ENCODE measurements around the gene SCIMP.
"Not testable (repeated sequence)": the region's sequence is repeated elsewhere in the genome, so short reads cannot be mapped to it uniquely, and the experiment has no call there.

Gene SCIMP

DNA sequence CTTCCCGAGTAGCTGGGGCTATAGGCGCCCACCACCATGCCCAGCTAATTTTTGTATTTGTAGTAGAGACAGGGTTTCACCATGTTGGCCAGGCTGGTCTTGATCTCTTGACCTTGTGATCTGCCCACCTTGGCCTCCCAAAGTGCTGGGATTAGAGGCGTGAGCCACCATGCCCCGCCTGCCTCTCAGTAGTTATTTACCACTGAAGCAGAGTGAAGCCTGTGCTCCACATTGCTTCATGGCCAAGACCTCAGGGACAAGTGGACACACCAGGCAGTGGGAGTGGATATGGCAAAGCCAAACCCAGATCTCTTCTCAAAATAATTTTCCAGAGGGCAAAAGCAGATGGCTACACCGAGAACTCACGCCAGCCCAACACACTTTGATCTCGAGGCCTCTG is 1.2 kb downstream of the SCIMP start:
- H3K4me1 ChIP-seq (ENCODE audit: insufficient read depth, low read length), result not testable (repeated sequence)

DNA sequence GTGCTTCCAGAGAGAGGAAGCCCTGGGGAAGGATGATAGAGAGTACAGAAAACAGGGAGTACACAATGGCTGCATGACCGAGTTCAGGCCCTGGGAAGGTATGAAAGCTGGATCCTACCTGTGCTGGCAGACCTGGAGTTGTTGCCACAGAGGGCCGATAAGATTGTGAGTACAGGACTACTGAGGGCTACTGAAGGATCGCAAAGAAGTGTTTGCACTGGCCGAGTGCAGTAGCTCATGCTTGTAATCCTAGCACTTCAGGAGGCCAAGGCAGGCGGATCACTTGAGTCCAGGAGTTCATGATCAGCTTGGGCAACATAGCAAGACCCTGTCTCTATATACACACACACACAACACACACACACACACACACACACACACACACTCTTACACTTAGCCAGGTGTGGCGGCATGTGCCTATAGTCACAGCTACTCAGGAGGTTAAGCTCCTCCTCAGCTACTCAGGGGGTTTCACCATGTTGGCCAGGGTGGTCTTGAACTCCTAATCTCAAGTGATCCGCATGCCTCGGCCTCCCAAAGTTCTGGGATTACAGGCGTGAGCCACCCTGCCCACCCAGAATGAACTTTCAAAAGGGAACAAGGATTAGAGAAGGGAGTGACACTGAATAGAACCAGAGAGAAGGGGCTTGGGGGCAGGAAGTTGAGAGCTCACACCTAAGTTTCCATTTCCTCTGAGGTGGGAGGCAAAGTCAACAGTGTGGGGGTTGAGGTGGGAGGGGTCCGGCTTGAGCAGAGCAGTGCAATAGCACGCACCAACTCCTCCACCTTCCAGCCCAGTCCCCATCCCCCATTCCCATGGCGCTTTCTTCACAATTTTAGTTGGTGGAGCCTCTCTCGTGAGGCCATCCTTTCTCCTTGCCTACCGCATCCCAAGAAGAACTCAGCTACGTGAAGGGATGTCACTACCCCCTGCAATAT is 7.5 kb downstream of the SCIMP start:
- H3K4me1 ChIP-seq (ENCODE audit: insufficient read depth, low read length), result no peaks in the 10 kb centered on the region
- H3K27ac ChIP-seq (ENCODE audit: low read depth, low read length), result no peak overlapping the region
- H3K4me3 ChIP-seq (ENCODE audit: low read depth in 1 of 2, low read length in 2 of 2), result no peak overlapping the region
- no peaks in the 10 kb centered on the region for H3K27me3 ChIP-seq (ENCODE audit: control insufficient read depth in 1 of 2, insufficient read depth in 2 of 2, low read length in 2 of 2)
- no peak overlapping the region for H3K9ac ChIP-seq (ENCODE audit: low read length)
- no peaks in the 10 kb centered on the region for H3K9me3 ChIP-seq (ENCODE audit: low read length)
- H3K36me3 ChIP-seq (ENCODE audit: insufficient read depth, low read length), result peaks cover 14% of the 10 kb centered on the region

More for the DNA sequence above, 1.2 kb downstream of the SCIMP start:
- H3K9ac ChIP-seq (ENCODE audit: low read length); H3K27me3 ChIP-seq (ENCODE audit: control insufficient read depth in 1 of 2, insufficient read depth in 2 of 2, low read length in 2 of 2); H3K27ac ChIP-seq (ENCODE audit: low read depth, low read length); H3K9me3 ChIP-seq (ENCODE audit: low read length); H3K4me3 ChIP-seq (ENCODE audit: low read depth in 1 of 2, low read length in 2 of 2); H3K36me3 ChIP-seq (ENCODE audit: insufficient read depth, low read length): not testable (repeated sequence)

DNA sequence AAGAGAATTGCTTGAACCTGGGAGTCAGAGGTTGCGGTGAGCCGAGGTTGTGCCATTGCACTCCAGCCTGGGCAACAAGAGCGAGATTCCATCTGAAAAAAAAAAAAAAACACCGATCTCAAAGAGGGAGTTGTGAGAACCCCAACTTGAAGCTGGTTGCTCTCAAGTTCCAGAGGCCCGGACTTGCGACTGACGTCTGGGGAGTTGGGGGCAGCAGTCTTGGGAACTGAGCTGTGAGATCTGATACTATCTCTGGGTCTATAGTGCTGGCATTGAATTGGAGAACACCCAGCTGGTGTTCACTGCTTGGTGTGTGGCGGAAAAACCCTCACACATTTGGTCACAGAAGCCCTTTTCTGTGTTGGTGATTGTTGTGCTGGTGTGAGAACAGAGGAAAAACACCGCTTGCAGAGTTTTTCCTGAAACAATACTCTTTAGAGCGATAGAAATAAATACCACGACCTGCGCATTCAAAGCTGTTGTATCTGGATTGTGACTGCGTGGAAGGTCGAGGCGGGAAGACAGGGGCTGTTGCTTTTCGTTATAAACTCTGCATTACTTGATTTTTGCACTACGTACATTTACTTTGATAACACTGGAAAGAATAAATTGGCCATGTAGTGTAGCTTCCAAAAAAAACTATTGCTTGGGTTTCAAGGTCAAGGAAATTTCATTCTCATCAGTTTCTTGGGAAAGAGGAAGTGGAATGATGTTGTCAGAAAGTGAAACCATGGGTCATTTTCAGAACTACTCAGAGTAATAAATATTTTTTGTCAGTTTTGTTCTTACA is 8.8 kb downstream of the SCIMP start:
- no peak overlapping the region for H3K27ac ChIP-seq (ENCODE audit: low read depth, low read length)
- peaks cover 14% of the 10 kb centered on the region for H3K36me3 ChIP-seq (ENCODE audit: insufficient read depth, low read length)
- H3K9ac ChIP-seq (ENCODE audit: low read length), result no peak overlapping the region
- no peaks in the 10 kb centered on the region for H3K4me1 ChIP-seq (ENCODE audit: insufficient read depth, low read length)
- no peak overlapping the region for H3K4me3 ChIP-seq (ENCODE audit: low read depth in 1 of 2, low read length in 2 of 2)
- H3K27me3 ChIP-seq (ENCODE audit: control insufficient read depth in 1 of 2, insufficient read depth in 2 of 2, low read length in 2 of 2), result no peaks in the 10 kb centered on the region
- no peaks in the 10 kb centered on the region for H3K9me3 ChIP-seq (ENCODE audit: low read length)

DNA sequence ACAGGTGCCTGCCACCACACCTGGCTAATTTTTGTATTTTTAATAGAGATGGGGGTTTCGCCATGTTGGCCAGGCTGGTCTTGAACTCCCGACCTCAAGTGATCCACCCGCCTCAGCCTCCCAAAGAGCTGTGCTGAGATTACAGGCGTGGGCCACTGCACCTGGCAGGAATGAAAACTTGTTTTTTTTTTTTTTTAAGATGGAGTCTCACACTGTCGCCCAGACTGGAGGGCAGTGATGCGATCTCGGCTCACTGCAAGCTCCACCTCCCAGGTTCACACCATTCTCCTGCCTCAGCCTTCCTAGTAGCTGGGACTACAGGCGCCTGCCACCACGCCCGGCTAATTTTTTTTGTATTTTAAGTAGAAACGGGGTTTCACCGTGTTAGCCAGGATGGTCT is 12.7 kb downstream of the SCIMP start:
- not testable (repeated sequence) for H3K4me3 ChIP-seq (ENCODE audit: low read depth in 1 of 2, low read length in 2 of 2); H3K27ac ChIP-seq (ENCODE audit: low read depth, low read length); H3K27me3 ChIP-seq (ENCODE audit: control insufficient read depth in 1 of 2, insufficient read depth in 2 of 2, low read length in 2 of 2); H3K9ac ChIP-seq (ENCODE audit: low read length); H3K9me3 ChIP-seq (ENCODE audit: low read length); H3K4me1 ChIP-seq (ENCODE audit: insufficient read depth, low read length)
- peaks cover 19% of the 10 kb centered on the region for H3K36me3 ChIP-seq (ENCODE audit: insufficient read depth, low read length)

DNA sequence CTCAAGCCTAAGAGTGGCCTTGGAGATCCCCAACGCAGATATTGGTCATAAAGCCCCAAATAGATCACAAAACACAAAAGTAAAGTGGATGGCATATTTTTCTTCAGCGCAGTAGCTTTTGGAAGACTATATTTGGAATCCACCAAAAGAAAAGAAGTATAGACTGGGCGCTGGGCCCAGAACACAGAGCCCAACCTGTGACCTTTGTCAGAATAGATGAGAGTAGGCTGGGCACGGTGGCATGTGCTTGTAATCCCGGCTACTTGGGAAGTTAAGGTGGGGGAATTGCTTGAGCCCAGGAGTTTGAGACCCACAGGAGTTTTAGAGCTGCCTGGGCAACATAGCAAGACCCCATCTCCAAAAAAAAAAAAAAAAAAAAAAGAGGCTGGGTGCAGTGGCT is 14.6 kb downstream of the SCIMP start:
- H3K9me3 ChIP-seq (ENCODE audit: low read length), result no peaks in the 10 kb centered on the region
- no peak overlapping the region for H3K27ac ChIP-seq (ENCODE audit: low read depth, low read length)
- H3K4me3 ChIP-seq (ENCODE audit: low read depth in 1 of 2, low read length in 2 of 2), result no peak overlapping the region
- H3K9ac ChIP-seq (ENCODE audit: low read length), result no peak overlapping the region
- no peaks in the 10 kb centered on the region for H3K4me1 ChIP-seq (ENCODE audit: insufficient read depth, low read length)
- no peaks in the 10 kb centered on the region for H3K27me3 ChIP-seq (ENCODE audit: control insufficient read depth in 1 of 2, insufficient read depth in 2 of 2, low read length in 2 of 2)
- peaks cover 25% of the 10 kb centered on the region for H3K36me3 ChIP-seq (ENCODE audit: insufficient read depth, low read length)

DNA sequence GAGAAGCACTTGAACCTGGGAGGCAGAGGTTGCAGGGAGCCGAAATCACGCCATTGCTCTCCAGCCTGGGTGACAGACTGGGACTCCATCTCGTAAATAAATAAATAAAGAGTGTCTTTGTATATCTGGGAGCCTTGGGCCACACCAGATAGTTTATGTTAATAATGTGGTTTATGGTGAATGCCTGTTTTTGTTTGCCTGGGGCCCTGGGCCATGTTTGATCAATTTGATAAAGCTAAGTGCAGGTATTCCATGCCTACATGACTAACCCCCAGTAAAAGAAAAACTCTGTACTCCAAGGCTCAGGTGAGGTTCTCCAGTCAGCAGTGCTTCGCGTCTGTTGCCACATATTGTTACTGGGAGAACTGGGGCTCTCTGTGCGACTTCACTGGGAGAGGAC is 15.1 kb downstream of the SCIMP start:
- no peaks in the 10 kb centered on the region for H3K9me3 ChIP-seq (ENCODE audit: low read length)
- no peak overlapping the region for H3K9ac ChIP-seq (ENCODE audit: low read length)
- no peaks in the 10 kb centered on the region for H3K4me1 ChIP-seq (ENCODE audit: insufficient read depth, low read length)
- H3K27me3 ChIP-seq (ENCODE audit: control insufficient read depth in 1 of 2, insufficient read depth in 2 of 2, low read length in 2 of 2), result no peaks in the 10 kb centered on the region
- no peak overlapping the region for H3K4me3 ChIP-seq (ENCODE audit: low read depth in 1 of 2, low read length in 2 of 2)
- H3K27ac ChIP-seq (ENCODE audit: low read depth, low read length), result no peak overlapping the region
- peaks cover 28% of the 10 kb centered on the region for H3K36me3 ChIP-seq (ENCODE audit: insufficient read depth, low read length)

DNA sequence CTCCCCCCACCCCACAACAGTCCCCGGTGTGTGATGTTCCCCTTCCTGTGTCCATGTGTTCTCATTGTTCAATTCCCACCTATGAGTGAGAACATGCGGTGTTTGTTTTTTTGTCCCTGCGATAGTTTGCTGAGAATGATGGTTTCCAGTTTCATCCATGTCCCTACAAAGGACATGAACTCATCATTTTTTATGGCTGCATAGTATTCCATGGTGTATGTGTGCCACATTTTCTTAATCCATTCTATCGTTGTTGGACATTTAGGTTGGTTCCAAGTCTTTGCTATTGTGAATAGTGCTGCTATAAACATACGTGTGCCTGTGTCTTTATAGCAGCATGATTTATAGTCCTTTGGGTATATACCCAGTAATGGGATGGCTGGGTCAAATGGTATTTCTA is 17.1 kb downstream of the SCIMP start:
- H3K27ac ChIP-seq (ENCODE audit: low read depth, low read length); H3K9me3 ChIP-seq (ENCODE audit: low read length); H3K4me3 ChIP-seq (ENCODE audit: low read depth in 1 of 2, low read length in 2 of 2); H3K4me1 ChIP-seq (ENCODE audit: insufficient read depth, low read length); H3K27me3 ChIP-seq (ENCODE audit: control insufficient read depth in 1 of 2, insufficient read depth in 2 of 2, low read length in 2 of 2); H3K9ac ChIP-seq (ENCODE audit: low read length): not testable (repeated sequence)
- peaks cover 20% of the 10 kb centered on the region for H3K36me3 ChIP-seq (ENCODE audit: insufficient read depth, low read length)

DNA sequence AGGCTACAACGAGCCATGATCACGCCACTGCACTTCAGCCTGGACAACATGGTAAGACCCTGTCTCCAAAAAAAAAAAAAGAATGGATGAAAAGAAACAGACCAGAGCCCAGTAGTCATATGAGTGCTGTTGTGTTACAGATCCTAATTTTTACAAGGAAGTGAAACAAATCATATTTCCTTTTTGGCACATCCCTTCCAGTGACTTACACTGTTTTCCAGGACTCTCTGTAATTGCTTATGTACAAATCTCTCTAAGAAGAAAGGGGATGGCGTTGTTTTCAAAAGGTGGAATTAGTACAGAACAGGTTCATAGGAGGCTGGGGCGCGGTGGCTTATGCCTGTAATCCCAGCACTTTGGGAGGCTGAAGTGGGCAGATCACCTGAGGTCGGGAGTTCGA is 23.2 kb downstream of the SCIMP start:
- Histone ChIP-seq H3K4me3 (ENCODE audit: low read depth in 1 of 2, low read length in 2 of 2) (no peak overlapping the region), H3K9ac (ENCODE audit: low read length) (no peak overlapping the region), H3K36me3 (ENCODE audit: insufficient read depth, low read length) (peaks cover 11% of the 10 kb centered on the region), H3K9me3 (ENCODE audit: low read length) (no peaks in the 10 kb centered on the region), H3K4me1 (ENCODE audit: insufficient read depth, low read length) (no peaks in the 10 kb centered on the region), H3K27ac (ENCODE audit: low read depth, low read length) (no peak overlapping the region), H3K27me3 (ENCODE audit: control insufficient read depth in 1 of 2, insufficient read depth in 2 of 2, low read length in 2 of 2) (no peaks in the 10 kb centered on the region)

DNA sequence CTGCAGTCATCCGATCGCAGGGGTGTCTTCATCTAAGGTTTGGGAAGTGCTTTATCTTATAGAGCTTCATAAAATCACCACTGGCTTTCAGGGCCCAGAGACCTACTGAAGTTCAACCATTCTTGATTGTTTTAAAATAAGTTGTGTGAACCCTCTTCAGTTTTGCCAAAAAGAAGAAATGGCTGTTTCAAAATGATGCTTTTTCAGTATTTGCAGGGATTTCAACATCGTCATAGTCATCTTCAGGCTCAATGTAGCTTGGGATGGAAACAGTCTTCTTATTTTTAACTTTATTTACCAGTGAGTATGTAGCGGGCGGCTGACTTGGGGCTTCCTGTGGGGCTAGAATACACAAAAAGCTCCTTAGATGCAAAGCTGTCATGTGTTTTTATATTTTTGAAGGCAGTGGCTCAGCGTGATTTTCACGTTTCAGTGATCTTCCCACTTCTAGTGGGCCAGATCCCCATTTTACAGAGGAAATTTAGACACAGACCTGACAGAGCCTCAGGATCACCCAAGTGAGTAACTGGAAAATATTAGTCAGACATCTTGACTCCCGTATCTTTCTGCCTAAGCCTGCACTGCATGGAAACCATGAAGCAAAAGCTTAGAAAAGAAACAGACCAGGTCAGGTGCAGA is 23.9 kb downstream of the SCIMP start:
- Histone ChIP-seq H3K27ac (ENCODE audit: low read depth, low read length) (no peak overlapping the region), H3K36me3 (ENCODE audit: insufficient read depth, low read length) (peaks cover 9% of the 10 kb centered on the region)

DNA sequence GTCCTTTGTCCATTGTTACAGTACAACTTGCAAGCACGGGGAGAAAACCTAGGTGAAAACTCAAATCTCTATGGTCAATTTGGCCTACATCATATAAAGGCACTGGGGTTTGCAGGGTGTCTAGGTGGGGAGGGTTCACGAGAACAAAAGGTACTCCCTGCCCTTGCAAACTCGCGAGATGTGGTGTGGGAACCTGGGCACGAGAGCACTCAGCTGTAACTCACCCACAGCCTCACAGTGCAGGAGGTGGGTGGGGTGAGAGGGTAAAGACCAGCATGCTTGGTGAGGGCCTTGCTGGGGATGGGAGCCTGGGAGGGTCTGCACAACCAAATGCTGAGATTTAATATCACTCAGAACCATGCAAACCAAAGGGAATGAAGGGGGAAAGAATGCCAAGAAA is 24.6 kb downstream of the SCIMP start:
- Histone ChIP-seq H3K36me3 (ENCODE audit: insufficient read depth, low read length) (peaks cover 3% of the 10 kb centered on the region), H3K27ac (ENCODE audit: low read depth, low read length) (no peak overlapping the region), H3K4me1 (ENCODE audit: insufficient read depth, low read length) (no peaks in the 10 kb centered on the region), H3K4me3 (ENCODE audit: low read depth in 1 of 2, low read length in 2 of 2) (no peak overlapping the region), H3K9ac (ENCODE audit: low read length) (no peak overlapping the region), H3K27me3 (ENCODE audit: control insufficient read depth in 1 of 2, insufficient read depth in 2 of 2, low read length in 2 of 2) (no peaks in the 10 kb centered on the region), H3K9me3 (ENCODE audit: low read length) (no peaks in the 10 kb centered on the region)

More for the DNA sequence above, 23.9 kb downstream of the SCIMP start:
- Histone ChIP-seq H3K4me1 (ENCODE audit: insufficient read depth, low read length) (no peaks in the 10 kb centered on the region), H3K9me3 (ENCODE audit: low read length) (no peaks in the 10 kb centered on the region), H3K9ac (ENCODE audit: low read length) (no peak overlapping the region), H3K4me3 (ENCODE audit: low read depth in 1 of 2, low read length in 2 of 2) (no peak overlapping the region), H3K27me3 (ENCODE audit: control insufficient read depth in 1 of 2, insufficient read depth in 2 of 2, low read length in 2 of 2) (no peaks in the 10 kb centered on the region)

DNA sequence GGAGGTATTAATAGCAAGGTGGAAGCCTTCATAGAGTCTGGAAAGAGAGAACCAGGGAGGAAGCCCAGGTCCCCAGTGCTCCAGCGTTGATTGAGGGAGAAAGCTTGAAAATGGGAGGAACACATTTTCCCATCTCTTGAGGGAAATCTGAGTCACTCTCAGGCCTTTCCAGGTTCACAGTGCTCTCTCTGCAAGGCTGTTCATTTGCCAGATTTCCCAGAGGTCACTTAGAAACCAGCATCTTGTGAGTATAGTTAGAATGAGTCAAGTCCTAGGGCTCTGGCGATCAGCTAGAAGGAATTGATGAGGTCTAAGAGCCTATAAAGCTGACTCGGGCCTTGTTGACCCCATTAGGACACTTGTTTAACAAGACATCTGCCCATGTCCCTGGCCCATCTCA is 25.3 kb downstream of the SCIMP start:
- Histone ChIP-seq H3K36me3 (ENCODE audit: insufficient read depth, low read length) (no peaks in the 10 kb centered on the region), H3K27ac (ENCODE audit: low read depth, low read length) (no peak overlapping the region), H3K4me3 (ENCODE audit: low read depth in 1 of 2, low read length in 2 of 2) (no peak overlapping the region), H3K9me3 (ENCODE audit: low read length) (no peaks in the 10 kb centered on the region), H3K4me1 (ENCODE audit: insufficient read depth, low read length) (no peaks in the 10 kb centered on the region), H3K27me3 (ENCODE audit: control insufficient read depth in 1 of 2, insufficient read depth in 2 of 2, low read length in 2 of 2) (no peaks in the 10 kb centered on the region), H3K9ac (ENCODE audit: low read length) (no peak overlapping the region)
